ENCODE data around the gene OR9A4.
"Not testable (repeated sequence)": the region's sequence is repeated elsewhere in the genome, so short reads cannot be mapped to it uniquely, and the experiment has no call there.

The OR9A4 gene

DNA sequence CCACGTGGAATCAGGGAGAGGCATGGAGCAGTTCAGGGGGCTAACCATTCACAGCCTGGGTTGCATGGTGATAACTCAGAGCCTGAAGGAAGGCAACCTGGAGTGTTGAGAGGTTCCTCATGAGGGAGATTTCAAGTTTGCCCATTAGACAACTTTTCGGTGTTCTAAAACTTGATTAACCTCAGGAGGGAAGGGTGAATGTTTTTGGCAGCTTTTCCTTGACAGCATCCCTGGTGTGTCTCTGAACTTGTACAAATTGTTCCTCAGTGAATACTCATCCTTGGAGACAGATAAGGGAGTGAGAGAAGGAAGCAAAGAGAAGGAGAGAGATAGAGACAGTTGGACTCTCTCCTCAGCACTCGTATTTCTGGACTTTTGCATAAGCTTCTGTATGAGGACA, at the start of gene OR9A4:
Gene OR9A4, plus strand, starts transcription at position 301 of the 400 bp plus-strand sequence. CDS start 2,477 bp downstream, outside the sequence.
- no peak for DNase-seq (ENCODE audit: low read depth, low spot score)
- peak within 1 kb of the TSS; percentile 74 for H3K27ac ChIP-seq

GRCh38 chr7:141866974-141867373, 49.2 kb upstream of the OR9A4 start:
- peak overlapping the region; percentile 87 for H3K27ac ChIP-seq
- DNase-seq (ENCODE audit: low read depth, low spot score) = no peak

- H3K27ac ChIP-seq = no peak overlapping the region
- no peak for DNase-seq (ENCODE audit: low read depth, low spot score)
These were observed 43.3 kb upstream of the OR9A4 start for GRCh38 chr7:141872931-141873330.

DNA sequence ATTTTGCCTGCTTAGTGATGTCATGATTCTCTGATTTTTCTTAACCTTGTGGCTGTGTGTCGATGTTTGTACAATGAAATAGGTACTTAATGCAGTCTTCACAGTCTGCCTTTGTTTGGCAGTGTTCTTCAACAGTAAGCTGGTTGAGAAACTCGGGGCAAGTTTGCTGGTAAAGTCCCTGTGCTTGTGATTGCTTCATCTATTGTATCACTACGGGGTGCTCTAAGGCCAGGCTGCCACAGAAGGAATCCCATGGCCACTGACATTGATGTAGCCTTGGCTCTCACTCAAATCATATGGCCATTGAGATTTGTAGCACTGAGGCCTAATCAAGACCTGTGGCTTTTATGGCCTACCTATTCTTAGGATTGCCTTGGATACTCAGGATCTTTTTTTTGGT, 41.4 kb upstream of the OR9A4 start:
- H3K27ac ChIP-seq = no peak overlapping the region
- no peak for DNase-seq (ENCODE audit: low read depth, low spot score)

DNA sequence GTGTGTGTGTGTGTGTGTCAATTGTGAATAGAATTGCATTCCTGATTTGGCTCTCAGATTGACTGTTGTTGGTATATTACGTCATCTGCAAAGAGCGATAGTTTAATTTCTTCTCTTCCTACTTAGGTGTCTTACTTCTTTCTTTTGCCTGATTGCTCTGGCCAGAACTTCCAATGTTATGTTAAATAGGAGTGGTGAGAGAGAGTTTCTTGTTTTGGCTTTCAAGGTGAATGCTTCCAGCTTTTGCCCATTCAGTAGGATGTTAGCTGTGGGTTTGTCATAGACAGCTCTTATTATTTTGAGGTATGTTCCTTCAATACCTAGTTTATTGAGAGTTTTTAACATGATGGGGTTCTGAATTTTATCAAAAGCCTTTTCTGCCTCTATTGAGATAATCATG, 40.7 kb upstream of the OR9A4 start:
- H3K27ac ChIP-seq = no peak overlapping the region
- no peak for DNase-seq (ENCODE audit: low read depth, low spot score)

- no peak overlapping the region for H3K27ac ChIP-seq
- DNase-seq (ENCODE audit: low read depth, low spot score) = no peak
These were observed 39.8 kb upstream of the OR9A4 start for GRCh38 chr7:141876371-141876770.

- H3K27ac ChIP-seq = no peak overlapping the region
- DNase-seq (ENCODE audit: low read depth, low spot score) = no peak
These were observed 38.8 kb upstream of the OR9A4 start for GRCh38 chr7:141877365-141877764.

DNA sequence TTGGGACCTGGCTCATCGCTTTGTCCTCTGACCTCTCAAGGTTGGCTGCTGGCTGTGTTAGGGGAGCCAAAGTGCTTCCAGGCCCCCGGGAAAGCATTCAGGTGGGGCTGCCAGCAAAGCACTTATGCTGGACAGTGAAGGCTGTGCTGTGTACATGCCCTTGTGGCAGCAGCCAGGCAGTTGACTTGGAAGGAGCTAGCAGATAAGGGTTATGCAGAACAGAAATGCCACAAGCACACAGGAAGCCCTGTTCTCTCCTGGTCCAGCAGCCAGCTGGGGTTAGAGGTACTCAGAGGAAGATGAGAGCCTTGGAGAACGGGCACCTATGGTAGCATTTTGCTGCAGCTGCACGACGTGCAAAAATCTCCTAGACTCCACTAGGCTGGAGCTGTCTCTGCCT, 35.2 kb upstream of the OR9A4 start:
- no peak overlapping the region for H3K27ac ChIP-seq
- no peak for DNase-seq (ENCODE audit: low read depth, low spot score)

DNA sequence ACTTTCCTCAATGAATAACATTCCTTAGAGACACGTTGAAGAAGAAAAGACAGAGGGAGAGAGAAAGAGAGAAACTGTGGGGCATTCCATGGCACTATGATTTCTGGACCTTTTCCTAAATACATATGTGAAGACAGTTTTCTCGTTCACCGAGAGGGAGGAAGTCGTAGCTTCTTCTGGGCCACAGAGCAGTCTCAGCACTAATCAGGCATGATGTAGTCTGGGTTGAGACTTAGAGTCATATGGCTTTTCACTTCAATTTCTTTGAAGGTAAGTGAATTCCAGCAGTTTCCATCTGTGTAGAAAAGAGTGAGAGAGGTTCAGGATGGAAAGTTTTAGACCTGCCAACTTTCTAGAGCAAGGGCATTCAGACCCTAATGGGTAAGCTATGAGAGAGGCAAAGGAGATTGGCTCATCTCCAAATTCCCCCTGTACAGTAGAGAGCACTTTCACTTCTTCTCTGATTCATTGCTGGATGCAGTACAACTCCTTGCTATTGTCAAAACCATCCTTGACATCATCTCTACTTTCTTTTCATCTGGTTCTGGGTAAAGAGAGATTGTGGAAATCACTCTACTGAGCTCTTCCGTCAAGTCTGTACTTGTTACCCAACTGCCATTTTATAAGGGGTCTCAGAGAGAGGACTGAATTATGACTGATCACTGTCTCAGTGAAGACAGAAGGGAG, 31.5 kb upstream of the OR9A4 start:
- no peak overlapping the region for H3K27ac ChIP-seq
- no peak for DNase-seq (ENCODE audit: low read depth, low spot score)

GRCh38 chr7:141889321-141889720, 26.9 kb upstream of the OR9A4 start:
- no peak overlapping the region for H3K27ac ChIP-seq
- DNase-seq (ENCODE audit: low read depth, low spot score) = no peak

- DNase-seq (ENCODE audit: low read depth, low spot score) = no peak
These were observed 24.9 kb upstream of the OR9A4 start for GRCh38 chr7:141891336-141891735.

GRCh38 chr7:141899366-141899765, 16.8 kb upstream of the OR9A4 start:
- H3K27ac ChIP-seq; DNase-seq (ENCODE audit: low read depth, low spot score): not testable (repeated sequence)

More at GRCh38 chr7:141891336-141891735, 24.9 kb upstream of the OR9A4 start:
- no peak overlapping the region for H3K27ac ChIP-seq

DNA sequence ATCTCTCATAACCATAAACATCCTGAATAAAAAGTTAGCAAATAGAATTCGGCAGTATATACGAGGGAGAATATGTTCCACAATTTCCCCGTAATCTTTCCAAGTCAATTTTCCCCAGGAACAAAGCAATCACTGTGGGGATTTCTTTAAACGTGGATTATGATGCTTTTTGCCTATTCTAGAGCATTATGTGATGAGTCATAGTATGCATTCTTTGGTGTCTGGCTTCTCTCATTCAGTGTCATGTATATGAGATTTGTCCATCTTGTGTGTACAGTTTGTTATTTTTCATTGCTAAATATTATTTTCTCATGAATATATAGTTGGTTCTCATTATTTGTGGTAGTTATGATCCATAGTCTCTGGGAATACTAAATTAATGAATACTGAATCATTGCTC, 9.9 kb upstream of the OR9A4 start:
- H3K27ac ChIP-seq = no peak overlapping the region
- DNase-seq (ENCODE audit: low read depth, low spot score) = no peak

- DNase-seq (ENCODE audit: low read depth, low spot score) = no peak
- no peak overlapping the region for H3K27ac ChIP-seq
These were observed 4.8 kb upstream of the OR9A4 start for GRCh38 chr7:141911391-141911790.

DNA sequence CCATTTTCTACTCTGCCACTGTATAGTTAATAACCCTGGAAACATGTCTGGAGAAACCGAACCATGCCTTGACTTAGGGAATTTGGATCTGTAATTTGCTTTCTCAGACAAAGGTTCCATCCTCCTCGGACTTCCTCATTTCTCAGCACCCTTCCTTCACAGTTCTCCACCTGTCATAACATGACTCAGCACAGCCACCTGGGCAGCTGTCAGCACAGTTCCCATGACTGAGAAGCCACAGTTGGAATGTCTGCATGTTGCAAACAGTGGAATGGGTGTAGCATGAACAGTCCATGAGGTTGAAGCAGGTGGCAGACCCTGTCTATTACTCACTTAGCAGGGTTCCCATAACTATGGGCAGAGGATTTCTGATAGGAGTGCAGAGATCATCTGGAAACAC, 634 bp upstream of the OR9A4 start:
- H3K27ac ChIP-seq = peak overlapping the region; percentile 74
- peak; percentile 97 for DNase-seq (ENCODE audit: low read depth, low spot score)

GRCh38 chr7:141920281-141920680, 4.1 kb downstream of the OR9A4 start:
- peak overlapping the region; percentile 44 for H3K27ac ChIP-seq
- peak; percentile 45 for DNase-seq (ENCODE audit: low read depth, low spot score)

DNA sequence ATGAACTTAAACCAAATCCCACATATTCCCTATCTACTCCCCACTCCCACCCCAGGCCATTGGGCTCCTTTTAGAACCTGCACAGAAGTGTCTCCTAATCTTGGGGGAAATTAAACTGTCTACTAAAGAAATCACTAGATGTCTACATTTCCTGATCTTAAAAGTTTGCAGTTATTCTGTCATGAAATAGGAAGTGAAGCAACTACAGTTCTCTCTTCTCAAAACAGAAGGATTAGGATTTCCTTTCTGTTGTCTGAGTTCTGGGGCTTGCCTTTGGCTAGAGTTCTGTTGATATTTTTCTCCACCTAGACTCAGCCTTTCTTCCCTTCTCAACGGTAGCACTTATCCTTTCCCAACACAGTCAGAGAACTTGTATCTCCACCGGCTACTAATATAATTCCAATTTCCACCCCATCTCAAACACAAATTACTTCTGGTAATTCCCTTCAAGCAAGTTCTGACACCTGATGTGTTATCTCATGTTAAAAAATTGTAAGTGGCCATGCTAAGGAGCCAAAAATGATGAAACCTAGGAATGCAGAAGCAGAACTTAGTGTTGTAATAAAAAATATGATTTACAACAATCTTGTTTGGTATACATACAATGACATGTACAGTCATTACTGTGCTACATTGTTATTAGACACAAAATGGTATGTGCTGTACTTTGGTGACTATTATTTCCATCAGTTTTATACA, 12.1 kb downstream of the OR9A4 start:
- H3K27ac ChIP-seq = no peak overlapping the region

DNA sequence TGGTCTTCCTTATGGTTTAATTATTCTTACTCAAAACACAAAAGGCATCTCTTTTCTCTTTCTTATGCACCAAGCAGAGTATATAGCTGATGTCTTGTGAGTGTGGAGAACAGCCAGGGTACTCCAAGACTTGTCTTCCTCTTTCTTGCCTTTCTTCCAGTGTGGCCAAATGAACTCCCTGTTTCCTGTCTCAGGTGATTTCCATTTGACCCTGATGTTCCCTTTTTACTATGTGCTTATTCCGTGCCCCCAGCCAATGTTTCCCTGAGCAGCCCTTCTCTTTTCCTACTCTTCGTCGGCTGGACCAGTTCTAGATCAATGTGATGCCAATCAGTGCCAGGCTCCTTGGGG, 12.6 kb downstream of the OR9A4 start:
- no peak overlapping the region for H3K27ac ChIP-seq
- DNase-seq (ENCODE audit: low read depth, low spot score) = no peak

More for the DNA sequence above, 12.1 kb downstream of the OR9A4 start:
- DNase-seq (ENCODE audit: low read depth, low spot score) = no peak

- DNase-seq (ENCODE audit: low read depth, low spot score) = no peak
- no peak overlapping the region for H3K27ac ChIP-seq
These were observed 14.0 kb downstream of the OR9A4 start for GRCh38 chr7:141930211-141930610.

- DNase-seq (ENCODE audit: low read depth, low spot score) = no peak
- no peak overlapping the region for H3K27ac ChIP-seq
These were observed 24.9 kb downstream of the OR9A4 start for GRCh38 chr7:141941075-141941474.

- H3K27ac ChIP-seq = no peak overlapping the region
- DNase-seq (ENCODE audit: low read depth, low spot score) = no peak
These were observed 27.6 kb downstream of the OR9A4 start for GRCh38 chr7:141943846-141944245.

DNA sequence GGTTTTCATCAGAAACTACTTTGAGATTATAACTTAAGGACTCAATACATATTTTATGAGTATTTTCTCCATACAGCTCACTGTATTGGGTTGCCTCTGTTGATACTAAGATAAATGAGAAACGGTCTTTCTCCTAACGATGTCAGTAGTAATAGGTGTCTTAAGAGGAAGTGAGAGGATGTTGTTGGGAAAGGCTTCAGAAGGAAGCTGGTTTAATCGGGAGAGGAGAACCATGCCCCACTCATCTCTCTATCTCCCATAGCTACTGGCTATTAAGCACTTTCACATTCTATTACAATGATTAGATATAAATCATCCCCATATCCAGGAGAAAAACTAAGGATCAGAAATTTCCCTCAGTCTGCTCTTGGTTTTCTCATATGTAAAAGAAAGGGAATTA, 28.6 kb downstream of the OR9A4 start:
- no peak for DNase-seq (ENCODE audit: low read depth, low spot score)
- H3K27ac ChIP-seq = peak overlapping the region; percentile 79

Data from epithelial cell of prostate (primary cell).